NCI-H2196 (cell line): Measurements from ENCODE around the gene GIPC3.
A peak's percentile ranks its signal among the peaks of the same experiment; 100 is the strongest.

Experiments
- DNase-seq: peaks from one replicate; lab custom pipeline; 2025; ENCODE audit not compliant: unreplicated experiment; lab: John Stamatoyannopoulos, UW

The GIPC3 gene

DNA sequence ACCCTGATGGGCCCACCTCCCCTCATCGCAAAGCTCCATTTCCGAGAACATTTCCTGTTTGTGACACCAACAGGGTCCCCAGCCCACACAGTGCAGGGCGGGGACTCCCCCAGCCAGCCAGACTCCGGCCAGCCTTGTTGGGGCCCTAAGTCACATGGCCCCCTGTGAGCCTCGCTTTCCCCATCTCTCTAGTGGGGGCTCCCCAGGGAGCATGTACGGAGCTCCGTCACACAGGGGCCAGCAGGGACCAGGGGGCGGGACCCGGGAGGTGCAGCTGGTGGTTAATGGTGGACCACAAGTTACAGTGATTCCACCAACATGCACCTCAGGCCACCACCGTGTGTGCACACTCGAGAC, 19.7 kb downstream of the GIPC3 start:
- DNase-seq, result no peak

GRCh38 chr19:3605361-3605760, 20.1 kb downstream of the GIPC3 start:
- no peak for DNase-seq

- no peak for DNase-seq
Observed at GRCh38 chr19:3605770-3606169, 20.5 kb downstream of the GIPC3 start.

DNA sequence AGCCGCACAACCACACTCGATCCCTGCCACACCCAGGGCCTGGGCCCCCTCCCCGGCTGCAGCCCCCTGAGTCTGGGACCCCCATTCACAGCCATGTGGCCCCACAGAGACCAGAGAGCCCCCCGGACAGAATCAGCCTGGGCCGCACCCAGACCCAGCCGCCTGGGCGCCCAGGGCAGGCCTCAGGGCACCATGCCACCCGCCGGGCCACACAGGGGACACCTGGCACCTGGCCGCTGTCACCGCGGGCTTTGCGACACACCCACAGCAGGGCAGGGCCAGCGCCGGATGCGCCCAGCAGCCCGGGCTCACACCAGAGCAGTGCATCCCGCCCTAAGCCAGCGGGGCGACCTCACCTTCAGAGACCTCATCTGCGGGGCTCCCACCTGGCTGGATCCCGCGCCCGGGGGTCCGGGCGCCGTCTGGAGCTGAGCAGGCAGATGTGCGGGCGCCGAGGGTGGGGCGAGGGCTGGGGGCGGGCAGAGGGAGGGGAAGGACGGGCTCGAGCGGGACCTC, 21.0 kb downstream of the GIPC3 start:
- DNase-seq, result peak; percentile 56

GRCh38 chr19:3606690-3607289, 21.5 kb downstream of the GIPC3 start, which contains the start of gene TBXA2R:
Gene TBXA2R (minus strand): TSS chr19:3606875. CDS start chr19:3600634, 6,241 bp downstream.
- peak; percentile 56 for DNase-seq

DNA sequence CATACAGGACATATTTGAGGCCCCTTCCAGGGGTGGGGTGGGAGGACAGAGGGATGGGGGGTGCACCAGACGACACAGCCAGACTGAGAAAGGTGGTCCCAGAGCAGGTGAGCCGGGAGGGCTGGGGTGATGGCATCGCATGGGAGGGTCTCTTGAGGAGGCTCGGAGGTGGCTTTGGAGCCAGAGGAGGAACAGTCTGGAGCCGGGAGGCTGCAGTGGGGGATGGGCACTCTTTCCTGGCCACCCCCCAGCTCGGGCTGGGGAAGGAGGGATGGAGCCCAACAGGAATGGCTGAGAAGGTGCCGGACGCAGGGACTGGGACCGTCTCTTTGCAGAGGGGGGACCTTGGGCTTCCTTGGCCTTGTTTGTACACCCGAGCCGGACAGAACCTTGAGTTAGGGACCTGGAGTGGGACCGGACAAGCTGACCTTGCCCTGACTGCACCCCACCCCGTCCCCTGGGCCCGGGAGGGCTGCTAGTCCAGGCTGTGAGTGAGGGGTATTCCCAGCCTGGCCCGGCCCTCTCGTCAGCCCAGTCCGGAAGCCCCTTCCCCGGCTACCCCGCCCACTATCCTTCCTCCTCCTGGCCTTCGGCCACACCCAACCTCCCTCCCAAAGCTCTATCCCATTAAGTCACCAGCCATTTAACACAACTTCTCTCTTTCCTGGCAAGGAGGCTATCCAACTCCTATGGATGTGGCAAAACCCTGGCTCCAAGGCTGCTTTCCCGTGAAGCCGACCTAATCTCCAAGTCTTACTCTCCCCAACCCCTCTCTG, 22.2 kb downstream of the GIPC3 start:
- no peak for DNase-seq

GRCh38 chr19:3608079-3608641, 22.9 kb downstream of the GIPC3 start:
- DNase-seq, result no peak

DNA sequence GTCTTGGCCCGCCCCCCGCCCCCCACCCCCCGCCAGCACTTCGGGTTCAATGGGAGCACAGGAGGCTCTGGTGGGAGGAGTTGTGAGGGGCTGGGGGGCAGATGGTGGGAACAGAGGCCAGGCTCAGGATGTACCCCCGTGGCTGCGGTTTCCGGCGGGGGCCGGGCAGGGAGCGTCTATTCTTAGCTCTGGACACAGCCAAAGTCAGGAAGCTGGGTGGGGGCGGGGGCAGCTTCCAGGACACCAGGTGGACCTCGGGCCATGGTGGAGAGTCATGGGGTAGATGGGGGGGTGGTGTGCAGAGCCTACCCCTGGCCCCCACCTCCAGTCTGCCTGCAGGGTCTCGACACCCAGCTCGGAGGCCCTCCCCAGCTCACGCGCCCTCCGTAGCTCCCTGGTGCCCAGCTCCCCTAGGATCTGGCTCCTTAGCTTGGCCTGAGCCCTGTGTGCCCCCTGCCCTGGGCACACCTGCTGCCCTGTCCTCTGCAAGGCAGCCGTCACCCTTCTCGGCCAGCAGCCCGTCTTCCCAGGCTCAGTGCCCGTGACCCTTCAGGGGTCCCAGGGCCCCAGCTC, 23.6 kb downstream of the GIPC3 start:
- no peak for DNase-seq

DNA sequence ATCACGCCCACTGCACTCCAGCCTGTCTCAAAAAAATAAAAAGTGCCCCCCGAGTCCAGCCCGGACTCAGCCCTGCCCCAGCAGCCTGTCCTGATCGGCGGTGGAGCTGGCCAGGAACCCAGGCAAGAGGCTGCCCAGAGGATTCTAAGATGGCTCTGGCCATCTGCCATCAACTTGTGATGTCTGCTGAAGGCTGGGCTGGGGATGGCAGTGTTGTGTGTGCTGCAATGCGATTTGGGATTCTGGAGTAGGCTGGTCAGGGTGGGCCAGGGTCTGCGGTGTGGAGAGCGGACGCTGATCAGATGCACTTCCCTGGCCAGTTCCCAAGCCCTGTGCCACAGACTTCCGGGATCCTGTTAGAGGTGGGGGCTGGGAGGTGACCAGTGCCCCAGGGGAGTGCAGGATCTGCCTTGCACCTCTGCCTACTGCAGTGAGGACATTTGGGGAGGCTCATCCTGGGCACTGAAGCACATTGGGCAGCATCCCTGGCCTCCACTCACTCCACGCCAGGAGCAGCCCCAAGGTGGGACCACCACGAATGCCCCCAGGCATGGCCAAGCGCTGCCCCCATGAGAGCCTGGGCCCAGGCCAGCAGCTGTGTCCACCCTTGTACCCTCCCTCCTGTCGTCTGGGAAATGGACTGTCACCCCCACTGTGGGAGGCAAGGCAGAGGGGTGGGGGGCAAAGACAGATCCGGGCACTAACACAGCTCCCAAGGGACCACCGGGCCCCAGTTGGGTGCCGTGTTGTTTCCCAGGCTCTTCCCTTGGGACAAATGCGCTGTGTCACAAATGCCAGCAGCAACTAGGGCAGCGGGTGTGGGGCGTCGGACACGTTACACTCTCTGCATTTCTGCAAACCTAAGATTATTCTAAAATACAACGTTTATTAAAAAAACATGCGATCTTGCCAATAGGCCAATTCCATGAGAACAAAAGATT, 24.8 kb downstream of the GIPC3 start:
- DNase-seq, result no peak

GRCh38 chr19:3610745-3611717, 25.8 kb downstream of the GIPC3 start:
- no peak for DNase-seq

GRCh38 chr19:3611841-3612240, 26.6 kb downstream of the GIPC3 start:
- DNase-seq, result no peak

- no peak for DNase-seq
Observed at GRCh38 chr19:3612330-3612729, 27.1 kb downstream of the GIPC3 start.

DNA sequence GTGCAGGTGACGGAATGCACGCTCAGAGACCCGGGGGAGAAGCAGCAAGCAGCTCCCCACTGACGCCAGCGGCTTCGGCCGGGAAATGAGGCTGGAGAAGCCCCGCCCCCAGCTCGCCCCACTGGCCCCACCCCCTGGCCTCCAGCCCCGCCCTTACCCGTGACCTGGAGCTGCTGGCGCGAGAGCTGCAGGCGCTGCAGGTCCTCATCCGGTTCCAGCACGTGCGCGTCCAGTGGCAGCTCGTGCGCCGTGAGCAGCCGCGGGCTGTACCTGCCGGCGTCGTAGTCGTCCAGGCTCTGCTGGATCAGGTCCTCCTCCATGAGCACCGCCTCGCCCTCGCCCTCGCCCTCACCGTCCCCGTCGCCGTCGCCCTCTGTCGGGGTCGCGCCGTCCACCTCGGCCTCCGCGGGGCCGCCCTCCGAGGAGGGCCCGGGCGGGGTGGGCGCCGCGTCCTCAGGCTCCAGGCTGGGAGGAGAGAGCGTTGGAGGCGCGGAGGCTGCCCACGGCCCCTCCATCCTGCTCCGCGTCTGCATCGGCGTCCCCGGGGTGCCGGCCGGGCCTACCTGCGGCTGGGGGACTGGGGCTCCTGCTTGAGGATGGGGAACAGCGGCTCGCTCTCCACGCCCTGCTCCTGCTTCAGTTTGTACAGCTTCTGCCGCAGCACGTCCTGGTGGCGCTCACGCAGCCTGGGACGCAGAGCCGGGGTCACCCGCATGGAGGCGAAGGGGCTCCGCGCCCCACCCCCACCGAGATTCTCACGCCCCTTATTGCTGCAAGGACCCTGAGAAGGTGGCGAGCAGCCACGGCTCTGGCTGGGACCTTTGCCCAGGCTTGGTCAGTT, 27.8 kb downstream of the GIPC3 start:
- no peak for DNase-seq

GRCh38 chr19:3613818-3614661, 28.8 kb downstream of the GIPC3 start:
- DNase-seq, result no peak

GRCh38 chr19:3614858-3615505, 29.7 kb downstream of the GIPC3 start:
- no peak for DNase-seq

GRCh38 chr19:3615524-3616135, 30.4 kb downstream of the GIPC3 start:
- DNase-seq, result no peak

GRCh38 chr19:3617463-3617862, 32.2 kb downstream of the GIPC3 start:
- DNase-seq, result no peak
